Measurements from ENCODE around the gene PRKAA1.

GRCh38 chr5:40720069-40720468, 78.1 kb downstream of the PRKAA1 start:
- TF ChIP-seq CTCF (conservative IDR thresholded peaks at IDR 0.05; ENCODE audit: low read length) (no peak), EZH2phosphoT487 (IDR thresholded peaks at IDR 0.05; ENCODE audit: borderline replicate concordance) (no peak)

All from Loucy (cell line).